MM.1S (cell line): ENCODE data around the gene APEH.
A peak's percentile ranks its signal among the peaks of the same experiment; 100 is the strongest.

Experiments used
- DNase-seq: peaks from one replicate; pipeline ENCODE4 v3.0.0-alpha.2; 2015
- H2AFZ ChIP-seq: fragments of 300-600 bp; sonication (generic); 2 replicates; pipeline ENCODE4 v1.6.0; 2016; ENCODE audit warnings: antibody characterized with exemption, low read length
- H3F3A ChIP-seq: fragments of 300-600 bp; sonication (generic); 2 replicates; pipeline ENCODE4 v1.6.1; 2016; ENCODE audit warnings: mild to moderate bottlenecking, antibody characterized with exemption, low read length, moderate library complexity, mixed read lengths; ENCODE audit not compliant: insufficient read depth
- H3K27ac ChIP-seq: fragments of 300-600 bp; sonication (generic); 2 replicates; pipeline ENCODE4 v1.5.1; 2016; ENCODE audit warnings: mild to moderate bottlenecking, low read length
- H3K27me3 ChIP-seq: fragments of 300-600 bp; sonication (generic); replicated peaks from 2 replicates; pipeline ENCODE4 v1.6.0; 2016; ENCODE audit warnings: low read length; ENCODE audit not compliant: insufficient read depth
- H3K36me3 ChIP-seq: fragments of 300-600 bp; sonication (generic); replicated peaks from 2 replicates; pipeline ENCODE4 v1.6.1; 2016; ENCODE audit warnings: mild to moderate bottlenecking, low read length, mixed read lengths; ENCODE audit not compliant: insufficient read depth
- H3K4me1 ChIP-seq: fragments of 300-600 bp; sonication (generic); 2 replicates; pipeline ENCODE4 v1.6.1; 2016; ENCODE audit warnings: low read length, mixed read lengths
- H3K4me2 ChIP-seq: fragments of 300-600 bp; sonication (generic); 2 replicates; pipeline ENCODE4 v1.6.0; 2016; ENCODE audit warnings: low read depth, low read length
- H3K4me3 ChIP-seq: fragments of 300-600 bp; sonication (generic); 2 replicates; pipeline ENCODE4 v1.5.1; 2016; ENCODE audit warnings: low read length, mixed read lengths
- H3K79me2 ChIP-seq: fragments of 300-600 bp; sonication (generic); 2 replicates; pipeline ENCODE4 v1.6.1; 2016; ENCODE audit warnings: mixed run types, low read length, mixed read lengths
- H3K9ac ChIP-seq: fragments of 300-600 bp; sonication (generic); 2 replicates; pipeline ENCODE4 v1.6.1; 2016; ENCODE audit warnings: low read length, mixed read lengths
- H3K9me2 ChIP-seq: fragments of 300-600 bp; sonication (generic); replicated peaks from 2 replicates; pipeline ENCODE4 v1.6.1; 2016; ENCODE audit warnings: mild to moderate bottlenecking, low read length, mixed read lengths; ENCODE audit not compliant: insufficient read depth
- H3K9me3 ChIP-seq: fragments of 300-600 bp; sonication (generic); replicated peaks from 2 replicates; pipeline ENCODE4 v1.6.1; 2016; ENCODE audit warnings: mild to moderate bottlenecking, low read length, mixed read lengths; ENCODE audit not compliant: insufficient read depth
- H4K20me1 ChIP-seq: fragments of 300-600 bp; sonication (generic); 2 replicates; pipeline ENCODE4 v1.6.1; 2016; ENCODE audit warnings: mild to moderate bottlenecking, low read length, moderate library complexity, mixed read lengths; ENCODE audit not compliant: insufficient read depth
- EZH2 ChIP-seq: fragments of 300-600 bp; sonication (generic); optimal IDR thresholded peaks from 2 replicates; pipeline ENCODE3; 2017; ENCODE audit warnings: low read depth, mild to moderate bottlenecking, antibody characterized with exemption, low read length, mixed read lengths
- EZH2phosphoT487 ChIP-seq: fragments of 300-600 bp; sonication (generic); IDR thresholded peaks from 2 replicates; pipeline ENCODE4 v1.6.1; 2018; ENCODE audit warnings: antibody characterized with exemption, low read length
- TF ChIP-seq, protein P1 (sequence below): fragments of 300-600 bp; sonication (generic); IDR thresholded peaks from 2 replicates; pipeline ENCODE4 v1.5.1; 2016; ENCODE audit warnings: antibody characterized with exemption, low read length, mixed read lengths

The APEH gene

DNA sequence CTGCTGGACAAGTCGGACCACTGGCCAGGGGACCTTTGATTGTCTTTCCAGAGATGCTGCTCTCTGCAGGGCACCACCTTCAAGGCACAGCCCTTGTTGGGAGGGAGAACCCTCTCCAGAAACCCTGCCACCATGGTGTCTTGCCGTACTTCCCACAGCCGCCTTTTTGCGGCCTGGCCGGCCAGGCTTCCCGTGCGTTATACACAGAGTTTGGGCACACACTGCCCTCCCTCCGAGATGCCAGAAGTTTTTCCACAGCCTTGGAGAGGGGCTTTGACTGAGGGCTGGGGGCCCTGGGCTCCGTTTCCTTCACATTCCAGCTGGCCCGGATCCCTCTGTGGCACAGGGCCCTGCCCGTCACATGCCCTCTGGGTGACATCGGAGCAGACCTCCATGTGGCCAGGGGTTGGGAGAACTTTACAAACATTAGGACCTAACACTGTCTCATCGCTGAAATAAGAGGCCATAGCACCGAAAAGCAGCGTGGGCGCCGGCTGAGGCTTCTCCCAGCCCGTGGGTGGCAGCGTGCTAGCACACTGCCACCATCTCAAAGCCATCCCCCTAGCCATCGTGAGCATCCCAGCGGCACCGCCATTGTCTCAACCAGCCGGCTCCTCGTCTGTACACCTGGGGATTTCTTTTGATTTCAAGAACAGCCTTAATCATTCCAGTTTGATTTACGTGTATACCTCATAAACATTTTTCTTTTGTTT is 6.3 kb upstream of the APEH start:
- no peak overlapping the region for H3K27ac ChIP-seq
- 0 out of 2 replicates have a peak, but pooled peaks cover 4% of the 10 kb centered on the region for H3F3A ChIP-seq
- H3K27me3 ChIP-seq, result peaks cover 19% of the 10 kb centered on the region
- no peaks in the 10 kb centered on the region for H3K79me2 ChIP-seq
- no peak for TF ChIP-seq EZH2phosphoT487
- TF ChIP-seq, protein P1, sequence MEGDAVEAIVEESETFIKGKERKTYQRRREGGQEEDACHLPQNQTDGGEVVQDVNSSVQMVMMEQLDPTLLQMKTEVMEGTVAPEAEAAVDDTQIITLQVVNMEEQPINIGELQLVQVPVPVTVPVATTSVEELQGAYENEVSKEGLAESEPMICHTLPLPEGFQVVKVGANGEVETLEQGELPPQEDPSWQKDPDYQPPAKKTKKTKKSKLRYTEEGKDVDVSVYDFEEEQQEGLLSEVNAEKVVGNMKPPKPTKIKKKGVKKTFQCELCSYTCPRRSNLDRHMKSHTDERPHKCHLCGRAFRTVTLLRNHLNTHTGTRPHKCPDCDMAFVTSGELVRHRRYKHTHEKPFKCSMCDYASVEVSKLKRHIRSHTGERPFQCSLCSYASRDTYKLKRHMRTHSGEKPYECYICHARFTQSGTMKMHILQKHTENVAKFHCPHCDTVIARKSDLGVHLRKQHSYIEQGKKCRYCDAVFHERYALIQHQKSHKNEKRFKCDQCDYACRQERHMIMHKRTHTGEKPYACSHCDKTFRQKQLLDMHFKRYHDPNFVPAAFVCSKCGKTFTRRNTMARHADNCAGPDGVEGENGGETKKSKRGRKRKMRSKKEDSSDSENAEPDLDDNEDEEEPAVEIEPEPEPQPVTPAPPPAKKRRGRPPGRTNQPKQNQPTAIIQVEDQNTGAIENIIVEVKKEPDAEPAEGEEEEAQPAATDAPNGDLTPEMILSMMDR, result no peak
- no peak for TF ChIP-seq EZH2
- no peak overlapping the region for H3K9ac ChIP-seq
- DNase-seq, result no peak
- no peaks in the 10 kb centered on the region for H3K36me3 ChIP-seq
- H3K4me3 ChIP-seq, result no peak overlapping the region
- no peaks in the 10 kb centered on the region for H4K20me1 ChIP-seq
- no peaks in the 10 kb centered on the region for H3K9me3 ChIP-seq
- H2AFZ ChIP-seq, result no peak overlapping the region
- H3K4me1 ChIP-seq, result no peaks in the 10 kb centered on the region
- H3K9me2 ChIP-seq, result no peaks in the 10 kb centered on the region
- H3K4me2 ChIP-seq, result no peak overlapping the region

DNA sequence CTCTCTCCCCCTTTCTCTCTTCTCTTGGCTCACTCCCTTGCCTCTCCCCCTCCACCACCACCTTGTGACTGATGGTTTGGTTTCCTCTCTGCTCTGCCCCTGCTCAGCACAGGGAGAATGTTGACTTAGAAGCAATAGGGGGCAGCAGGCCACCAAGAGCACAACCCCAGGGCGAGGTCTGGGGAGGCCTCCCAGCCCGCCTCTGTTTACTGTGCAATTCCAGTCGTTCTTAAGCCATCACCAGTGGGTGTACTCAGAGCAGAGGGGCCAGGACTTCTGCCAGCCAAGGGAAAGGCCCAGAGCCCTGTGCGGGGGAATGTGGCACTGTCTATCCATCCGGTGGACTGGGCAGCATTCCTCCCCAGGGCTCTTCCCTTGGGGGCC is 5.7 kb upstream of the APEH start:
- no peak overlapping the region for H2AFZ ChIP-seq
- no peak for DNase-seq
- TF ChIP-seq EZH2, result no peak
- TF ChIP-seq, protein P1, result 0 out of 2 replicates have a peak, but pooled peaks have one; percentile 4
- H3K79me2 ChIP-seq, result peaks cover 5% of the 10 kb centered on the region
- H3K4me3 ChIP-seq, result no peak overlapping the region
- H3K27ac ChIP-seq, result no peak overlapping the region
- no peak overlapping the region for H3K9ac ChIP-seq
- H3K4me2 ChIP-seq, result no peak overlapping the region
- no peaks in the 10 kb centered on the region for H3K36me3 ChIP-seq
- 0 out of 2 replicates have a peak, but pooled peaks cover 3% of the 10 kb centered on the region for H3K4me1 ChIP-seq
- H3K9me2 ChIP-seq, result no peaks in the 10 kb centered on the region
- no peaks in the 10 kb centered on the region for H3K9me3 ChIP-seq
- 0 out of 2 replicates have a peak, but pooled peaks cover 8% of the 10 kb centered on the region for H3F3A ChIP-seq
- H3K27me3 ChIP-seq, result peaks cover 15% of the 10 kb centered on the region; the same call in 1 of the 2 replicates
- no peaks in the 10 kb centered on the region for H4K20me1 ChIP-seq

DNA sequence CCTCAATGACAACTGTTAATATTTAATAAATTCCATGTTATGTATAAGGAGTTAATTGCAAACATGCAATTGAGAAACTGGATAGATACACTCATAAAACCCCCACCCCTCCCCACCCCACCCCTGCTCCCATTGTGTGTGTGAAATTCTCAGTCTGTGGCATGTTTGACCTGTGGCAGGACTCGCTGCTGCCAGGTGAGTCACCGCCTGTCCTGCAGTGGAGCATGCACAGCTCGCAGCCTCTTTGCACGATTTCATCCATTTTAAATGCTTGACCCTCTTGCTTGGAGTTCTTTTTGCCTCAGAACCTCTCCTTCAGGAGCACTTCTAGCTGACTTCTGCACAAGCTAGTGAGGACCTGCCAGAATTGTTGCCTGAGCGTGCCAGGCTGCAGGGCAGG is 5.3 kb upstream of the APEH start:
- no peak for DNase-seq
- H3K27ac ChIP-seq, result no peak overlapping the region
- H3K36me3 ChIP-seq, result no peaks in the 10 kb centered on the region
- no peaks in the 10 kb centered on the region for H3K9me2 ChIP-seq
- H4K20me1 ChIP-seq, result no peaks in the 10 kb centered on the region
- H3K79me2 ChIP-seq, result peaks cover 6% of the 10 kb centered on the region
- H3F3A ChIP-seq, result 0 out of 2 replicates have a peak, but pooled peaks cover 10% of the 10 kb centered on the region
- 0 out of 2 replicates have a peak, but pooled peaks cover 3% of the 10 kb centered on the region for H3K4me1 ChIP-seq
- H3K4me3 ChIP-seq, result no peak overlapping the region
- TF ChIP-seq EZH2phosphoT487 (no peak), EZH2 (no peak)
- TF ChIP-seq, protein P1, result no peak
- no peak overlapping the region for H3K4me2 ChIP-seq
- H3K27me3 ChIP-seq, result peaks cover 10% of the 10 kb centered on the region; the same call in 1 of the 2 replicates
- no peaks in the 10 kb centered on the region for H3K9me3 ChIP-seq
- H2AFZ ChIP-seq, result no peak overlapping the region
- H3K9ac ChIP-seq, result no peak overlapping the region
